ENCODE data around the gene SYNM.

The SYNM gene

DNA sequence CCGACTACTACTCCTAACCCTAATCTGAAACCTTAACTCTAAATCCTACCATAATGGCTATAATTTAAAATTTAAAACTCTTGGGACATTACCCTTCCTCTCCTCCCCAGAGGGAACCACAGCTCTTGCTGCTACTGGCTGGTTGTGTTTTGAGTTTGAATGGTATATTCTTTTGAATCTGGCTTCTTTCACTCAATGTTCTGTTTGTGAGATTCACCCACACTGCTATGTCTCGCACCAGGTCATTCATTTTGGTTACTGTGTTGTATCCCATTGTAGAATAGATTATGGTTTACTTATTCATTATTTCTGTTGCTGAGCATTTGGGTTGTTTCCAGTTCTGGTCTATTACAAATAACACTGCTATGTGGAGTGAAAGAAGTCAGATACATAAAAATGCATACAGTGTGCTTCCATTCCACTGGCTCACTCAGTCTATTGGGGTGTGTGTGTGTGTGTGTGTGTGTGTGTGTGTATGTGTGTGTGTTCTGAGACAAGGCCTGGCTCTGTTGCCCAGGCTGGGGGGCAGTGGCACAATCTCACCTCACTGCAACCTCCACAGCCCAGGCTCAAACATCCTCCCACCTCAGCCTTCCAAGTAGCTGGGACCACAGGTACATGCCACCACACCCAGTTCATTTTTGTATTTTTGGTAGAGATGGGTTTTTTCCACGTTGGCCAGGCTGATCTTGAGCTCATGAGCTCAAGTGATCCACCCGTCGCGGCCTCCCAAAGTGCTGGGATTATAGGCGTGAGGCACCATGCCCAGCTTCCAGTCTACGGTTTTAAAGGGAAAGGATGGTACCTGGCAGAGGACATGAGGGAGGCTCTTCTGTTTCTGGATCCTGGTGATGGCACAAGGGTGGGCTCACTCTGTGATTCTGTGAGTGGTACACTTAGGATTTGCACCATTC lies 19.2 kb upstream of the SYNM start:
- no peak for DNase-seq

DNA sequence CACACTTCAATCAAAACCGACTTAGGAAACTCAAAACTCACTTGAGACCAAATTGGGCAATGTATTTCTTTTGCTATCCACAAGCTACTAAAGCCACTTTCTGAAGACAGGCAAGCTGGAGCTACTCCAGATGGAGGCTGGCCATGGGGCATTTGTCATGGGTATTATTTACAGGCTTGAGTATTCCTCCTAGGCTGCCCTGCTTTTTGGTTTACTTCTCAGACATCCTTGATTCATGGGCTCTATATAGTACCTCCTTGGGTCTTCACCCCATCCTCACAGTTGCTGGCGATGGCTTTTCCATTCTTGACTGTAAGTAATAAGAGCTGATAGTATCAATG lies 18.6 kb upstream of the SYNM start:
- no peak for DNase-seq

DNA sequence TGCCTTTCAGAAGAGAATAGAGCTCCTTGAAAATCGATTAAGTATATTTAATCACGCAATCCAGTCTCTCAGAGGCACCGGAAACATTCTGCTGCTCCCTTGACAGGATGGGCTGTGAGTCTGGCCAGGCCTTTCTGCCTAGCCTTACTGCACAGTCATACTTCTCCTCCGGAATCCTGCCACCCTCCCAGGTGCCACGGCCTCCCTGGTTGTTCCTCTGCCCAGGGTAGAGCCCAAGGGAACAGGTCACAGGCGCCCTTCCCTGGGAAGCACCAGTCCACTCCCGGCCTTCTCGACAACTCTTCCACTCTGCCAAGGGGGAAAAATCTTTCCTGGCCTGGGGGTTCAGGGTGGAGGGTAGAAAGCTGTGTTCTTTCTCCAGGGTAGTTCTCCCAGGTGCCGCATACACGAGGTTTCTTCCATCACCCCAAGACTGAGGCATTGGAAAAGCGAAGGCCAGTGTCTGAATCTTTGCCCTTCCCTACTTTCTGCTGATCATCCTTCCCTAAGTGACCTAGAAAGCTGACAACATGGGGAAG lies 17.4 kb upstream of the SYNM start:
- no peak for DNase-seq

DNA sequence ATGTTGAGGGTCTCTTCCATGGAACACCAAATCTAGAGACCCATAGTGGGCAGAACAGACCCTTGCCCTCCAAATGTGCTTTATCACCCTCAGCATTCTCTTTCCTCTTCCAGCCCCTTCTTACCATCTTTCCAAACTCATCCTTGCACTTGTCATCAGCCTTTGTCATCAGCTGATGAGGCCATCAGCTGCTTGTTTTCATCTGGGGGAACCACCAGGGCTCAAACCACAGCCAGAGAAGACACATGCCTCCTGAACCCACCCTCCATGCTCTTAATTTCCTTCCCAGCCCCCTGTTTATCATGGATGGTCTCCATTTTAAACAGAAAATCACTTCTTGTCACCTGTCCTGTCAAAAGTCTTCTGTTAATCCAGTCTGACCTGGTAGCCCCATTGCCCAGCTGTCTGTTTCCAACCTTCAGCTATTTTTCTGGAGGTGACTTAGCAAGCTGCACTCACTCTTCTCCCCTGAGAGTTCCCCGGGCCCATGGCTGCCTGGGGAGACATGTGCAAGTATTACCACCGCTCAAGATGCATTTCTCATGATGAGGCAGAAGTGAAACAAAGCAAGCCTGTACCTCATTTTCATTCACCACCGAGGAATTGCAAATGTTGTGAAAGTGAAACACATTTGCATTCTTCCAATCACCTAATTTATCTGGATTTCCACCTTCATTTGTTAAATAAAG lies 14.7 kb upstream of the SYNM start:
- DNase-seq = no peak

GRCh38 chr15:99090938-99091337 lies 13.9 kb upstream of the SYNM start:
- no peak for DNase-seq

DNA sequence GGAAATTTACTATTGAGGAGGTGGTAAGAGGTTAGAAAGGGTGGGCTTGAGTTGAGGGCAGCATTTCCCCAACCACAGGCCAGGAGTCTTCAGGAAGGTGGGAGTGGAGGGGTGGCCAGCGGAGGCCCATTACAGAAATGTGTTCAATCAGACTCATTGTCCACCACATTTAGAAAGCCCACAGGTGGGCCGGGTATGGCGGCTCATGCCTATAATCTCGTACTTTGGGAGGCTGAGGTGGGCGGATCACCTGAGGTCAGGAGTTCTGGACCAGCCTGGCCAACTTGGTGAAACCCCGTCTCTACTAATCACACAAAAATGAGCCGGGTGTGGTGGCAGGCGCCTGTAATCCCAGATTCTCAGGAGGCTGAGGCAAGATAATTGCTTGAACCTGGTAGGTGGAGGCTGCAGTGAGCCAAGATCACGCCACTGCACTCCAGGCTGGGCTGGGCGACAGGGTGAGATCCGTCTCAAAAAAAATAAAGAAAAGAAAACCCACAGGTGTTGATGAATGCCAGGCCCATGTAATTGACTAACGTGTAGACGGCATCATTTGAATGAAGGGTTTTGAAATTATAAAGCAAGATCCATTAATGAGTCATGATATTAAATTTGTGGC lies 12.2 kb upstream of the SYNM start:
- DNase-seq = no peak

DNA sequence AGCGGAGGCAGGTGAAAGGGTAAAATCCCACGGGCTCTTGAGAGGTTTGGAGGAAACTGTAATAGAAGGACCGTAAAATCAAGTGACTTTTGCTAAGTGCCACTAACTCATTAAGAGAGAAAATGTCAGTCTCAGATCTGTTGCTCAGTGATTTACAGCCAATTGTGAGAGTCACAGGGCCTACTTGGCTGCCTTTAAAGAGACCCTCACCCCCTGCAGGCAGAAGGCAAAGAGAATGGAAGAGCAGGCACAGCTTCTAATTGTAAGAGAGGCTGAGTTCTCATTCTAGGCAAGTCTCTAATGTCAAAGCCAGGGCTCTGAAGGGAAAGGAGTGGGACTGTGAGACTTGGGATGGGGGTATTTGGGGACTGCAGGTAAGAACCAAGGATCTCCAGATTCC lies 9.3 kb upstream of the SYNM start:
- DNase-seq = no peak

GRCh38 chr15:99096173-99096893 lies 8.5 kb upstream of the SYNM start:
- DNase-seq = no peak

DNA sequence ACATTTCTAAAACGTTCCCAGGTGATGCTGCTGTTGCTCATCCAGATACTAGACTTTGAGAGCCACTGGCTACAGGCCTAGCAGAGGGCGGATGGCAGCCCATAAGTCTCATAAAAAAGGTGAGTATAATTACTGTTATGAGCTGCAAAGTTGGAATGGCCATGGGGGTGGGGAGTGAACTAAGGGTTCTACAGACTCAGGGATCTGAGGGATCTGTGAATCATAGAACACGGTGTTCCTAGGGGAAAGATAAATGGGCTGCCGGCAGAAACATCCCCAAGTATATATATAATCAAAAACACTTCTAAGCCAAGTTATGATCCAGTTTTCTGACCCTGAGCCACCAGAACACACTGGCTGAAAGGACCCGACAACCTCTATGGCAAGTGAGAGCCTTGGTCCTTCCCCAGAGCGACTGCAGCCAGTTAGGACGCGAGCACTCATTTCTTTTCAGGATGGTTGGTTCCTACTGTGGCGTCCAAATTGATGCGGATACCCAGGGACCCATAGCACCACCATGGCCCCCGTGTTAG lies 7.9 kb upstream of the SYNM start:
- no peak for DNase-seq

DNA sequence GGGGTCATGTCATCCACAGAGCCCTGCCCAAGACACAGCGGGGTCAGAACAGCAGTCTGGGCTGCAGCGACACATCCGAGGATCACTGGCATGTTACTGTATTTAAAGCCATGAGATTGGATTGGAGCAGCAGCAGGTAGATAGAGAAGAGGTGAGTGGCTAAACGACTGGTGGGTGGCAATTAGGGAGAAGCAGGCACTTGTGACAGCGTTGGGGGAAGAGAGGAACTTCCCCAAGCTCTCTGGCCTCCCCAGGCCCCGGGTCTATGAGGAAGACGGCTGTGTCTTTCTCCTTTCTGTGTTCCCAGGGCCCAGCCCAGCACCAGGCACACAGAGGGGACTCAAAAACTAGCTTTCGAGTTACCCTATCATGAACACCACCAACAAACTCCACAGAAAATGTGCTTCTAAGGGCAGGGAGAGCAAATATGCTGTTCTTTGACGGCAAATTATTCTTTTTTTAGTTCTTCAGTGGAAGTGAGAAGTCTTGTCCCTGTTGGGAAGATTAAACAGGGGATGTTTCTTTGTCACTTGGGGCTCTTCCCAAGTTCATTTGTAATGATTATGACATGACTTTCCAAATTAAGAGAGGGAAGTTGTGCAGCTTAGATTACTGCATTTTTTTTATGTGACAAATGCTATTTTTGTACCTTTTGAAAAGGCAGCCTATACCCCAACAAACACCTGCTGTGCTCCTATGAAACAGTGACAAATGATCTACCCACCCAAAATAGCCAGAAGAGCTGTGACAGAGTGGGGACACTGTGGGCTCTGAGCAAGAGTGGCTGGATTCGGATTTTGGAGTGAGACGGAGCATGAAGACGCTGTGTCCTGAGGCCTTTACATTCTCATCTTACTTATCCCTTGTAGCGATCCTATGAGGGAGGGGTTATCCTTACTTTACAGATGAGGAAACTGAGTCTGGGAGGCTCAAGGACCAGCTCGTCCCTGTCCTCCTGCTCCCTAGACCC lies 7.2 kb upstream of the SYNM start:
- no peak for DNase-seq

DNA sequence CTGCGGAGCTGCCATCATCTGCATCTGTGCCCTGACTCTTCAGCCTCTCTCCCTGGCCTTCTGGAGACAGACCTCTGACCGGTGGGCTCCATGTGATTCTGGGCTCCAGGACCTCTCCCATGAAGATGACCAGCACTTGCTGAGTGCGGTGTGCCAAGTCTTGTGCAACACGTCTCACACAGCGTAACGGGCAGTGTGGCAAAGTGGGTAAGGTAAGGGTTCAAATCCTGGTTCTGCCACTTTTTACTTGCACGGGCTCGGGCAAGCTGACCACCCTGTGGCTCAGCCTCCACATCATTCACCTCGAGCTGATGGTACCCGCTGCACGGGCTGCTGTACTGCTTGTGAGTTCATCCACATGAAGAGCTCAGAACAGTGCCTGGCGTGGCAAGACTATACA lies 6.5 kb upstream of the SYNM start:
- no peak for DNase-seq

GRCh38 chr15:99098991-99099390 lies 5.9 kb upstream of the SYNM start:
- DNase-seq = no peak

GRCh38 chr15:99099661-99100060 lies 5.2 kb upstream of the SYNM start:
- no peak for DNase-seq

DNA sequence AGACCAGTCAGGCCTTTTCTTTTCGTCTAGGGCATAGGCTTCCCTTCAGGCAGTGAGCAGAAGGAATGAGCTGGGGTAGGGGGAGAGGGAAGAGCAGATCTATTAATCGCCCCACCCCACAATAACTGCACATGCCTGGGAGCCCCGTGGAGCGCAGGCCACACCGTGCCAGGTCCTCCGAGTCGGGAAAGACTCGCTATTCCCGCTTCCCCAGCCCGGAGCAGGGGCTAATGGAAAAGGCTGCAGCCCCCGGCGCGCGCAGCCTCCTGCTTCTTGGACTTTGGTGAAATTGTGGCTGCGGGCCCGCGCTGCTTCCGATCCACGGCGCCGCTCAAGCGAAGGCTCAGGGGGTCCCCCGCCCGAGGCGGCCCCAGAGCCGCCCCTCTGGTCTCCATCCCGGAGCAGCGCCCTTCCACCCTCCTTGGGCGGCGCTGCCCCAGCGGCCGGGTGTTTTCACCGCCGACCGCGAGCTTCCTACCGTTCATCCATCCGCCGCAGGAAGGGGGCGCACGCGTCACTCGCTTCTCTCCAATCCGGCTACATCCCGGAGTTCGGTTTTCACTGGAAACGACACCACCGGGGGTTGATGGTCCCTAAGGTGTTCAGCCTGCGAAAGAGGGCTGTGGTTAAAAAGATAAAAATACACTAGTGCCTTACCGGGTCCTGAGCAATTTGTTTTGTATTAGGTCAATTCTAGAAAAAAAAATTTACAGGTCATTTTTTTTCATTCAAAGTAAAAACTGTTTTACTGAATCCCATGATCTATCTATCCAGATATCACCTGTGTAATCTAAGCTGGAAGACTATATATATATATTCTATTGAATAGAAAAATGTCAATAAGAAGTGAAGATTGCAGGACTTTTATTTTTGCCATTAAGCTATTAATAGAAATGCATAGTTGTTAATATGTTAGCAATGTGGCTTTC lies 4.4 kb upstream of the SYNM start:
- no peak for DNase-seq

GRCh38 chr15:99101501-99101900 lies 3.4 kb upstream of the SYNM start:
- DNase-seq = no peak

DNA sequence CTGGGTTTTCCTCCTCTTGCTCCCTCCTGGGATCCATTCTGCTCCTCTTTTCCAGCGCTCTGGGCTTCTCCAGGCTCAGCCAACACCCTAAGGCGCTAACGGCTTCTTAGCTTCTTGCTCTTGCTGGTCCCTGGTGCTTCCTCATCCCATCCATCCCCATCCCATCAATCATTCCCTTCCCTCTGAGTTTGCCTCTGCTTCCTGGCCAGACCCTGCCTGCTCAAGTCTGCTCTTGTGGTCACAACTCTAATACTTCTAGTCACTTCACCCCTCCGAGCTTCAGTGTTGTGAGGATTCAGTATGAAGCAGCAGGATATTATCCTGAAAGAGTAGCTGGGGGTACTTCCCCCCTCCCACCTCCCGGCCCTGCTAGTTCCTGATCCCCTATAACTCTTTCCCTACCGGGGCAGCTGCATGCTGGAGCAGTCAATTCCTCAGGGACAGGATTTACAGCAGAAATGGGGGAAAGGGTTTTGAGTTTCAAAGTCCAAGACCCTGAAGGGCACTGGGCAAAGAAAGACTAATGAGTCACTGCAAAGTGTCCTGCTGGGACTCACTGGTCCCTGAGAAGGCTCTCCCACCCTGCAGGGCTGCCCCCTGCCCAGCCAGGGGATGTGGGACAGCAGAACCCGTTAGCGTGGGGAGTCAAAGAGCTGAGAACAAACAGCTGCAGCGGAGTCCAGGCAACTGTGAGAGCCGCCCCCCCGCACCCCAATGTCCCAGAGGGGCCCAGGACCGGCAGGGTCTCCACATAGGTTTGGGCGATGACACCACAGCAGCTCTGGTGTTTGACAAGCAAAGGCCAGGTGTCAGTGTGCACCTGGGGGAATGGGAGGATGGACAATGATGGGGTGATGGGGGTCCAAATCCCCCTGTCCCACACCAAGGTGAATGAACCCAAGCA lies 2.3 kb upstream of the SYNM start:
- no peak for DNase-seq

DNA sequence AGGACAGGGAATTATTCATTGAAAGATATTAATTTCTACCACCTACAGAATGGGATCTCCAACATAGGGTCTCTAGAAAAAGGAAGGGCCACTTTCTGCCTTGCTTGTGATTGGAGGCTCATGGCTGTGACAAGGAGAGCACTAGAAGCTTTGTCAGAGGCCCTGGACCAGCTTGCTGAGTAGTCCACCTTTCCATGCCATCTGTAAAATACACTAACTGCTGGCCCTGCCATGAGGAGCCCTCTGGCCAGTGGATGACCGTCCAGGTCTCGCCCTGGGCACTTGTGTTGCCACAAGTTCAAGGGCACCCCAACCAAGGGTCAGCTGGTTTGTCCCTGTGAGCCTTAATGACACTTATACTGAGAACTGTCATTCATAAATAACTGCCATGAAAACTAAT lies 1.6 kb upstream of the SYNM start:
- DNase-seq = no peak

DNA sequence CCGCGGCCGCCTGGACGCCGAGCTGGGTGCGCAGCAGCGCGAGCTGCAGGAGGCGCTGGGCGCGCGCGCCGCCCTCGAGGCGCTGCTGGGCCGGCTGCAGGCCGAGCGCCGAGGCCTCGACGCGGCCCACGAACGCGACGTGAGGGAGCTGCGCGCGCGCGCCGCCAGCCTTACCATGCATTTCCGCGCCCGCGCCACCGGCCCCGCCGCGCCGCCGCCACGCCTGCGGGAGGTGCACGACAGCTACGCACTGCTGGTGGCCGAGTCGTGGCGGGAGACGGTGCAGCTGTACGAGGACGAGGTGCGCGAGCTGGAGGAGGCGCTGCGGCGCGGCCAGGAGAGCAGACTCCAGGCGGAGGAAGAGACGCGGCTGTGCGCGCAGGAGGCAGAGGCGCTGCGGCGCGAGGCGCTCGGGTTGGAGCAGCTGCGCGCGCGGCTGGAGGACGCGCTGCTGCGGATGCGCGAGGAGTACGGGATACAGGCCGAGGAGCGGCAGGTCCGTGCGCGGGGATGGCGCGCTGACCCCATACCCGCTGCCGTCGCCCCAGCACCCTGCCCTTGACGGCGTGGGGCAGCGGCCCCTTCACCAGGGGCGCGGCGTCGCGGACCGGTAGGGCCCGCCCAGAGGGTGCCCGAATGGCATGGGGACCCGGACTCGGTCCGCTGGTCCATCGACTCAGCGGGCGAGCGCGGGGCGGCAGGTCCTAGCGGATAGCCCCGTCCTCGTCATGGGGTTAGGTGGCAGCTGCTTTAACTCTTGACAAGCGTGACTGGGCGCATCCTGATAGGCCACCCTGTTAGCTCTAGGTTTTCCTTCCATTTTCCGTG lies 848 bp downstream of the SYNM start:
- DNase-seq = peak; percentile 10
